Right ventricle myocardium inferior (tissue), 1 donor: ENCODE data around the gene BCL2. TPM values are rescaled to one million over a fixed set of nuclear protein-coding genes. Genes with fewer than 3 reads are reported as not detected.

ENCODE experiments used
- ATAC-seq: fragments of 200-7000 bp; cut with Tn5 transposase; one replicate; pipeline ENCODE4 v1.9.1; 2020; ENCODE audit warnings: mild to moderate bottlenecking, moderate library complexity
- DNase-seq: peaks from one replicate; pipeline ENCODE4 v3.0.0; 2021; ENCODE audit errors: missing footprints
- intact Hi-C: fragments of 100-400 bp; cut with DNase I; formaldehyde crosslinking; loops from one replicate; pipeline ENCODE4 v1.11.0; 2022
- total RNA-seq: library from RNA; stranded (reverse); fragmentation: NEBNext Ultra II Directional; extraction: Animal tissue kit (Norgen Biotek cat#: 25700); gene quantifications from one replicate; pipeline ENCODE4 v1.2.1, GENCODE V29; 2021
- donor health status: DM: no; HTN: yes; CAD: no; lungs with severe emphysema.

BCL2 gene
- total RNA-seq, 1 donor from 2014 or later = 7.4 TPM

GRCh38 chr18:63298400-63299365, 20.9 kb downstream of the BCL2 start:
- DNase-seq (no peak), ATAC-seq (no peak)
- intact Hi-C loops = no loop called here

GRCh38 chr18:63297687-63298399, 21.7 kb downstream of the BCL2 start:
- DNase-seq (no peak), ATAC-seq (no peak)
- intact Hi-C loops = no loop called here

GRCh38 chr18:63293935-63294334, 25.6 kb downstream of the BCL2 start:
- ATAC-seq (peak; percentile 55), DNase-seq (no peak)
- intact Hi-C loops = no loop called here

- intact Hi-C loops = no loop called here
- DNase-seq (no peak), ATAC-seq (no peak)
Observed at GRCh38 chr18:63292831-63293683, 26.5 kb downstream of the BCL2 start.

GRCh38 chr18:63291278-63291677, 28.3 kb downstream of the BCL2 start:
- DNase-seq = no peak
- ATAC-seq = peak; percentile 29
- intact Hi-C loops = no loop called here

- no peak for DNase-seq
- no peak for ATAC-seq
- intact Hi-C loops = no loop called here
Observed at GRCh38 chr18:63290821-63291200, 28.8 kb downstream of the BCL2 start.

- DNase-seq (no peak), ATAC-seq (no peak)
- intact Hi-C loops = no loop called here
Observed at GRCh38 chr18:63290166-63290820, 29.3 kb downstream of the BCL2 start.

GRCh38 chr18:63288311-63288710, 31.3 kb downstream of the BCL2 start:
- ATAC-seq = no peak
- intact Hi-C loops = no loop called here
- no peak for DNase-seq

- no peak for DNase-seq
- intact Hi-C loops = no loop called here
- ATAC-seq = no peak
Observed at GRCh38 chr18:63287691-63288220, 31.8 kb downstream of the BCL2 start.

- intact Hi-C loops = no loop called here
- DNase-seq (no peak), ATAC-seq (no peak)
Observed at GRCh38 chr18:63286926-63287325, 32.6 kb downstream of the BCL2 start.

- ATAC-seq = peak; percentile 32
- DNase-seq = no peak
- intact Hi-C loops = loop anchor here (5.0 kb wide), 1 partner anchor 32 kb away; the partner anchor contains the start of gene BCL2
Observed at GRCh38 chr18:63284827-63285733, 34.5 kb downstream of the BCL2 start.

- DNase-seq (no peak), ATAC-seq (no peak)
- intact Hi-C loops = loop anchor here (5.0 kb wide), 1 partner anchor 33 kb away; the partner anchor contains the start of gene BCL2
Observed at GRCh38 chr18:63284173-63284799, 35.3 kb downstream of the BCL2 start.

GRCh38 chr18:63283305-63284094, 36.1 kb downstream of the BCL2 start:
- DNase-seq = no peak
- intact Hi-C loops = loop anchor here (5.0 kb wide), 1 partner anchor 34 kb away; the partner anchor contains the start of gene BCL2
- no peak for ATAC-seq

GRCh38 chr18:63282793-63283192, 36.8 kb downstream of the BCL2 start:
- DNase-seq = no peak
- intact Hi-C loops = loop anchor here (5.0 kb wide), 1 partner anchor 35 kb away; the partner anchor contains the start of gene BCL2
- no peak for ATAC-seq

GRCh38 chr18:63273222-63273927, 46.2 kb downstream of the BCL2 start:
- no peak for ATAC-seq
- intact Hi-C loops = no loop called here

More at GRCh38 chr18:63273222-63273927, 46.2 kb downstream of the BCL2 start:
- DNase-seq = no peak
